Lower lobe of right lung (tissue), 2 donors: Measurements from ENCODE around the gene APBB1. TPM values are rescaled to one million over a fixed set of nuclear protein-coding genes. Genes with fewer than 3 reads are reported as not detected.
A peak's percentile ranks its signal among the peaks of the same experiment; 100 is the strongest.
"Not testable (repeated sequence)": the region's sequence is repeated elsewhere in the genome, so short reads cannot be mapped to it uniquely, and the experiment has no call there.

ENCODE experiments used
- ATAC-seq, 2 donors: fragments of 200-7000 bp; cut with Tn5 transposase; one replicate each; pipeline ENCODE4 v1.9.1; 2020 to 2022; ENCODE audit warnings: mild to moderate bottlenecking in 2 of 2, moderate library complexity in 2 of 2
- DNase-seq: peaks from one replicate; pipeline ENCODE4 v3.0.0-alpha.2; 2020
- H3K27ac ChIP-seq: fragments of 200-600 bp; one replicate; pipeline ENCODE4 v1.8.0; 2022
- H3K27me3 ChIP-seq: fragments of 200-600 bp; one replicate; pipeline ENCODE4 v1.8.0; 2022; ENCODE audit warnings: low read depth
- H3K36me3 ChIP-seq: fragments of 200-600 bp; one replicate; pipeline ENCODE4 v1.8.0; 2022; ENCODE audit warnings: mild to moderate bottlenecking
- H3K4me1 ChIP-seq: fragments of 200-600 bp; one replicate; pipeline ENCODE4 v1.8.0; 2022
- H3K4me3 ChIP-seq: fragments of 200-600 bp; one replicate; pipeline ENCODE4 v1.8.0; 2022; ENCODE audit warnings: mild to moderate bottlenecking
- H3K9me3 ChIP-seq: fragments of 200-600 bp; one replicate; pipeline ENCODE4 v1.8.0; 2022
- intact Hi-C: fragments of 100-400 bp; cut with DNase I; formaldehyde crosslinking; loops from one replicate; pipeline ENCODE4 v1.11.0; 2022
- total RNA-seq: library from RNA; stranded (reverse); fragmentation: NEBNext Ultra II Directional; extraction: Animal tissue kit (Norgen Biotek cat#: 25700); gene quantifications from one replicate; pipeline ENCODE4 v1.2.1, GENCODE V29; 2021
- TF ChIP-seq, protein P1 (sequence below): fragments of 200-600 bp; IDR thresholded peaks from one replicate; pipeline ENCODE4 v1.8.0; 2022; ENCODE audit warnings: antibody characterized with exemption, mild to moderate bottlenecking
- donor health status: DM: no; HTN: yes; CAD: no; lungs with severe emphysema.

The APBB1 gene
- total RNA-seq, 1 donor from 2014 or later = 37.2 TPM

DNA sequence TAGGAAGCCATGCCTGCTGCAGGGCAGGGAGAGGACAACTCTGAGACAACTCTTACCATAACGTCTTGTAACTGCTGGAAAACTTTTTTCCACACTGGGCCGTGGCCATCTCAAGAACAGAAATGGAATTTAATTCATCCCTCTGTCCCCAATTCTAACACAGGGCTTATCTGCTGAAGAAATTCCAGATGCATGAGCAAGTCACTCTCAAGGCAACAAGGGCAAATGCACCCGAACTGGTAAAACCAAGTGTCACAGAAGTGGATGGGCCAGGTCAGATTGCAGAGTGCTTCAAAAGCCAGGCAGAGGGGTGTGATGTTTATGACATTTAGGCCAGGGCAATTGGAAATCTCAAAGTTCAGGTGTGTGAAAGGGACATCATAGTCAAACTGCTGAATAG lies 21.3 kb downstream of the APBB1 start:
- ATAC-seq = peak; percentile 56 to 82
- intact Hi-C loops = no loop called here

DNA sequence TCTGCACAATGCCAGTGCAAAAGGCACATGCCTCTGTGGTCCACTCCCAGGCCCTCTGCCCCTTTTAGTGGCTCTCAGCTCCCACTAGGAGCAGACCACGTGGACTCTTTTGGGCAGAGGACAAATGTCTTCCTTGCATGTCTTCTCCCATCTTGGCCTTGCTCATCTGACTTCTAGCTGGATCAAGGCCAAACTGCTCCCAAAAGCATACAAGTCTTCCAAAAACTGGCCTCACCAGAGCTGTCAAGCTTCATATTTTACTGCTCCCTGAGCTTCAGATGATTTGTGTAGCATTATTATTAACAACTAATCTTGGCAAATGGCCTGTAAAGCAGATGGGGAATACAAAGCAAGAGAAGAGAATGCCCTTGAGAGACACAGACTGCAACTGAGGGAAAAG lies 21.7 kb downstream of the APBB1 start:
- Histone ChIP-seq H3K4me1 (peaks cover 12% of the 10 kb centered on the region), H3K36me3 (peaks cover 43% of the 10 kb centered on the region), H3K27me3 (no peaks in the 10 kb centered on the region), H3K4me3 (no peak overlapping the region), H3K27ac (peak overlapping the region; percentile 19), H3K9me3 (no peaks in the 10 kb centered on the region)
- no peak for ATAC-seq
- DNase-seq = no peak
- intact Hi-C loops = no loop called here
- TF ChIP-seq, protein P1, sequence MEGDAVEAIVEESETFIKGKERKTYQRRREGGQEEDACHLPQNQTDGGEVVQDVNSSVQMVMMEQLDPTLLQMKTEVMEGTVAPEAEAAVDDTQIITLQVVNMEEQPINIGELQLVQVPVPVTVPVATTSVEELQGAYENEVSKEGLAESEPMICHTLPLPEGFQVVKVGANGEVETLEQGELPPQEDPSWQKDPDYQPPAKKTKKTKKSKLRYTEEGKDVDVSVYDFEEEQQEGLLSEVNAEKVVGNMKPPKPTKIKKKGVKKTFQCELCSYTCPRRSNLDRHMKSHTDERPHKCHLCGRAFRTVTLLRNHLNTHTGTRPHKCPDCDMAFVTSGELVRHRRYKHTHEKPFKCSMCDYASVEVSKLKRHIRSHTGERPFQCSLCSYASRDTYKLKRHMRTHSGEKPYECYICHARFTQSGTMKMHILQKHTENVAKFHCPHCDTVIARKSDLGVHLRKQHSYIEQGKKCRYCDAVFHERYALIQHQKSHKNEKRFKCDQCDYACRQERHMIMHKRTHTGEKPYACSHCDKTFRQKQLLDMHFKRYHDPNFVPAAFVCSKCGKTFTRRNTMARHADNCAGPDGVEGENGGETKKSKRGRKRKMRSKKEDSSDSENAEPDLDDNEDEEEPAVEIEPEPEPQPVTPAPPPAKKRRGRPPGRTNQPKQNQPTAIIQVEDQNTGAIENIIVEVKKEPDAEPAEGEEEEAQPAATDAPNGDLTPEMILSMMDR = no peak

More for the DNA sequence above, 21.3 kb downstream of the APBB1 start:
- Histone ChIP-seq H3K36me3 (peaks cover 44% of the 10 kb centered on the region), H3K9me3 (no peaks in the 10 kb centered on the region), H3K27me3 (no peaks in the 10 kb centered on the region), H3K27ac (peak overlapping the region; percentile 19), H3K4me3 (no peak overlapping the region), H3K4me1 (peaks cover 12% of the 10 kb centered on the region)
- no peak for DNase-seq
- TF ChIP-seq, protein P1 = no peak

DNA sequence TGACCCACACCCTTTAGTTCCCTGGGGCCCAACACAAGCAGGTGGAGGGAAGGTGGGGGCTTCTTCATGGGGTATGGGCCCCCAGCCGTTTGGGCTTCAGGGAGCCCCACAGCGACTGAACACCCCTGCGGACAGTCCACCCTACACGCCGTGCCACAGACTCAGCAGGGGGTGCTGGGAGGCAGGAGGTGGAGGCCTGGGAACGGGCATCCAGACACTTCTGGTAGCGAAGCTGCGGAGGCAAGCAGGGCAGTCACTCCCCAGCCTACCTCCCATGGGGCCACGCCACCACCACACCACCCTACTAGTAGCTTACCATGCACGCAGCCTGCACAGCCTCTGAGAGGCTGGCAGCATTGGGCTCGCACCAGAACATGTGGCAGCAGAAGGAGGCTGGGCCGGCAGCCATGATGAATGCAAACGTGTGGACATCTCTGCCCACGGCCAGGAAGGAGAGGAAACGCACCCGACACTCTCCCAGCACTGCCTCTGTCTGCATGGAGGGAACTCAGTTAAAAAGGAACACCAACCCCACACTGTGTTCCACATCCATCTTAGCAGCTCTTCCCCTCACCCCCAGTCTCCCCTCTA lies 23.3 kb downstream of the APBB1 start:
- no peaks in the 10 kb centered on the region for H3K9me3 ChIP-seq
- no peak overlapping the region for H3K4me3 ChIP-seq
- intact Hi-C loops = no loop called here
- H3K4me1 ChIP-seq = peaks cover 25% of the 10 kb centered on the region
- no peaks in the 10 kb centered on the region for H3K27me3 ChIP-seq
- no peak overlapping the region for H3K27ac ChIP-seq
- ATAC-seq (no peak), DNase-seq (no peak)
- TF ChIP-seq, protein P1 = no peak
- H3K36me3 ChIP-seq = peaks cover 33% of the 10 kb centered on the region

DNA sequence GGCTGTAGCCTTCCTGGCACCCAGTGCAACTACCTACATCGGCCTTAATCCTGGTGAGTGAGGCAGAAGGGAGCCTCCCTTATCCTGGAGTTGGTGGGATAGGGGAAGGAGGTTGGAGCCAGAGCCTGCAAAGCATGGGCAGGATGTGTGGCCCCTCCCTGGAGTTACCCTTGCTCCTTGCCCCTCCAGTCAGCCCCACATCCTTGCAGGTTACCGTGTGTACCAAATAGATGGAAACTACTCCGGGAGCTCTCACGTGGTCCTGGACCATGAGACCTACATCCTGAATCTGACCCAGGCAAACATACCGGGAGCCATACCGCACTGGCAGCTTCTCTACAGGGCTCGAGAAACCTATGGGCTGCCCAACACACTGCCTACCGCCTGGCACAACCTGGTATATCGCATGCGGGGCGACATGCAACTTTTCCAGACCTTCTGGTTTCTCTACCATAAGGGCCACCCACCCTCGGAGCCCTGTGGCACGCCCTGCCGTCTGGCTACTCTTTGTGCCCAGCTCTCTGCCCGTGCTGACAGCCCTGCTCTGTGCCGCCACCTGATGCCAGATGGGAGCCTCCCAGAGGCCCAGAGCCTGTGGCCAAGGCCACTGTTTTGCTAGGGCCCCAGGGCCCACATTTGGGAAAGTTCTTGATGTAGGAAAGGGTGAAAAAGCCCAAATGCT lies 24.8 kb downstream of the APBB1 start:
- DNase-seq = no peak

DNA sequence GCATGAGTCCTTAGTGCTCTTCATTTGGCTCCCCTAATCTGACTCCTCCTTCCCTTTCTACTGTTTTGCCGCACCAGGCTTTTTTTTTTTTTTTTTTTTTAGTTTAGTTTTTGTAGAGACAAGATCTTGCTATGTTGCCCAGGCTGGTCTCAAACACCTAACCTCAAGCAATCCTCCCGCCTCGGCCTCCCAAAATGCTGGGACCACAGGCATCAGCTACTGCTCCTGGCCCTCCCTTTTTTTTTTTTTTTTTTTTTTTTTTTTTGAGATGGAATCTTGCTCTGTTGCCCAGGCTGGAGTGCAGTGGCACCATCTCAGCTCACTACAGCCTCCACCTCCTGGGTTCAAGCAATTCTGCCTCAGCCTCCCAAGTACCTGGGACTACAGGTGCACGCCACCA lies 26.6 kb downstream of the APBB1 start:
- Histone ChIP-seq H3K36me3 (peaks cover 28% of the 10 kb centered on the region), H3K4me1 (peaks cover 38% of the 10 kb centered on the region)
- H3K27me3 ChIP-seq, DNase-seq, intact Hi-C loops, H3K4me3 ChIP-seq, ATAC-seq, H3K9me3 ChIP-seq, H3K27ac ChIP-seq: not testable (repeated sequence)

More for the DNA sequence above, 24.8 kb downstream of the APBB1 start:
- H3K27ac ChIP-seq = no peak overlapping the region
- ATAC-seq = no peak
- H3K9me3 ChIP-seq = no peaks in the 10 kb centered on the region
- H3K4me3 ChIP-seq = no peak overlapping the region
- no peaks in the 10 kb centered on the region for H3K27me3 ChIP-seq
- intact Hi-C loops = no loop called here
- TF ChIP-seq, protein P1 = no peak
- H3K4me1 ChIP-seq = peaks cover 32% of the 10 kb centered on the region
- peaks cover 28% of the 10 kb centered on the region for H3K36me3 ChIP-seq

DNA sequence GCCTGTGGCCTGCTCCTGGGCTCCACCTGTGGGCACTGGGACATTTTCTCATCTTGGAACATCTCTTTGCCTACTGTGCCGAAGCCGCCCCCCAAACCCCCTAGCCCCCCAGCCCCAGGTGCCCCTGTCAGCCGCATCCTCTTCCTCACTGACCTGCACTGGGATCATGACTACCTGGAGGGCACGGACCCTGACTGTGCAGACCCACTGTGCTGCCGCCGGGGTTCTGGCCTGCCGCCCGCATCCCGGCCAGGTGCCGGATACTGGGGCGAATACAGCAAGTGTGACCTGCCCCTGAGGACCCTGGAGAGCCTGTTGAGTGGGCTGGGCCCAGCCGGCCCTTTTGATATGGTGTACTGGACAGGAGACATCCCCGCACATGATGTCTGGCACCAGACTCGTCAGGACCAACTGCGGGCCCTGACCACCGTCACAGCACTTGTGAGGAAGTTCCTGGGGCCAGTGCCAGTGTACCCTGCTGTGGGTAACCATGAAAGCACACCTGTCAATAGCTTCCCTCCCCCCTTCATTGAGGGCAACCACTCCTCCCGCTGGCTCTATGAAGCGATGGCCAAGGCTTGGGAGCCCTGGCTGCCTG lies 27.3 kb downstream of the APBB1 start:
- no peaks in the 10 kb centered on the region for H3K27me3 ChIP-seq
- ATAC-seq (no peak), DNase-seq (no peak)
- peak overlapping the region; percentile 82 for H3K27ac ChIP-seq
- no peaks in the 10 kb centered on the region for H3K9me3 ChIP-seq
- TF ChIP-seq, protein P1 = no peak
- peaks cover 32% of the 10 kb centered on the region for H3K4me1 ChIP-seq
- H3K36me3 ChIP-seq = peaks cover 28% of the 10 kb centered on the region
- H3K4me3 ChIP-seq = peak overlapping the region; percentile 81
- intact Hi-C loops = no loop called here
